Measurements from ENCODE around the gene GART.

GART gene

DNA sequence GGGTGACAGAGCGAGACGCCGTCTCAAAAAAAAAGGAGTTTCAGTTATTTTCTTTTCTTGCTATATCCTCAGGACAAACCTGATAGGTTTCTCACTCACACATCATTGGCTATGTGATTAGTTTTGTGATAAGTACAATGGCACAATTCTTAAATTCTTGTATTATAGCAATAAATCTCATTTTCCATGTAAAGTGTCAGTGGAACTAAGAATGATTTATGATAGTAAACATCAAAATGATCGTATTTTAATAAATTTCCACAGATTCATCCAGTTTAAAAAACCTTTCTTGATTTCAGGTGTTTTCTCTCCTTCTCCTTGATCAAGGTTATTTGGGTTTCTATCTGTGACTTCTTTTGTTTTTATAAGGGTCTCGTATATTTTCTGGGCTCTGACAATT lies 53.9 kb downstream of the GART start:
- Histone ChIP-seq H4K20me1 (ENCODE audit: insufficient read depth, low read length, poor library complexity, severe bottlenecking) (no peaks in the 10 kb centered on the region), H3K36me3 (ENCODE audit: insufficient read depth, low read length) (no peaks in the 10 kb centered on the region), H2AFZ (ENCODE audit: low read length) (no peak overlapping the region), H3F3A (ENCODE audit: low read depth) (no peaks in the 10 kb centered on the region), H3K79me2 (ENCODE audit: insufficient read depth, low read length) (no peaks in the 10 kb centered on the region), H3K4me1 (ENCODE audit: insufficient read depth, low read length, poor library complexity, severe bottlenecking) (peaks cover 5% of the 10 kb centered on the region), H3K9me3 (ENCODE audit: insufficient read depth, low read depth, low read length) (no peaks in the 10 kb centered on the region), H3K9me2 (replicated peaks; ENCODE audit: low read depth, low read length) (no peaks in the 10 kb centered on the region), H3K9ac (ENCODE audit: low read depth, low read length, poor library complexity, severe bottlenecking) (no peak overlapping the region), H3K4me2 (ENCODE audit: low read depth, low read length, poor library complexity, severe bottlenecking) (no peak overlapping the region), H3K27me3 (ENCODE audit: insufficient read depth, low read length, poor library complexity, severe bottlenecking) (no peaks in the 10 kb centered on the region), H3K4me3 (ENCODE audit: low read length, poor library complexity, severe bottlenecking) (no peak overlapping the region)
- no peak for TF ChIP-seq EZH2phosphoT487 (IDR thresholded peaks at IDR 0.05; ENCODE audit: borderline replicate concordance)
- TF ChIP-seq, protein P1, sequence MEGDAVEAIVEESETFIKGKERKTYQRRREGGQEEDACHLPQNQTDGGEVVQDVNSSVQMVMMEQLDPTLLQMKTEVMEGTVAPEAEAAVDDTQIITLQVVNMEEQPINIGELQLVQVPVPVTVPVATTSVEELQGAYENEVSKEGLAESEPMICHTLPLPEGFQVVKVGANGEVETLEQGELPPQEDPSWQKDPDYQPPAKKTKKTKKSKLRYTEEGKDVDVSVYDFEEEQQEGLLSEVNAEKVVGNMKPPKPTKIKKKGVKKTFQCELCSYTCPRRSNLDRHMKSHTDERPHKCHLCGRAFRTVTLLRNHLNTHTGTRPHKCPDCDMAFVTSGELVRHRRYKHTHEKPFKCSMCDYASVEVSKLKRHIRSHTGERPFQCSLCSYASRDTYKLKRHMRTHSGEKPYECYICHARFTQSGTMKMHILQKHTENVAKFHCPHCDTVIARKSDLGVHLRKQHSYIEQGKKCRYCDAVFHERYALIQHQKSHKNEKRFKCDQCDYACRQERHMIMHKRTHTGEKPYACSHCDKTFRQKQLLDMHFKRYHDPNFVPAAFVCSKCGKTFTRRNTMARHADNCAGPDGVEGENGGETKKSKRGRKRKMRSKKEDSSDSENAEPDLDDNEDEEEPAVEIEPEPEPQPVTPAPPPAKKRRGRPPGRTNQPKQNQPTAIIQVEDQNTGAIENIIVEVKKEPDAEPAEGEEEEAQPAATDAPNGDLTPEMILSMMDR (conservative IDR thresholded peaks at IDR 0.05; ENCODE audit: low read length), result no peak

DNA sequence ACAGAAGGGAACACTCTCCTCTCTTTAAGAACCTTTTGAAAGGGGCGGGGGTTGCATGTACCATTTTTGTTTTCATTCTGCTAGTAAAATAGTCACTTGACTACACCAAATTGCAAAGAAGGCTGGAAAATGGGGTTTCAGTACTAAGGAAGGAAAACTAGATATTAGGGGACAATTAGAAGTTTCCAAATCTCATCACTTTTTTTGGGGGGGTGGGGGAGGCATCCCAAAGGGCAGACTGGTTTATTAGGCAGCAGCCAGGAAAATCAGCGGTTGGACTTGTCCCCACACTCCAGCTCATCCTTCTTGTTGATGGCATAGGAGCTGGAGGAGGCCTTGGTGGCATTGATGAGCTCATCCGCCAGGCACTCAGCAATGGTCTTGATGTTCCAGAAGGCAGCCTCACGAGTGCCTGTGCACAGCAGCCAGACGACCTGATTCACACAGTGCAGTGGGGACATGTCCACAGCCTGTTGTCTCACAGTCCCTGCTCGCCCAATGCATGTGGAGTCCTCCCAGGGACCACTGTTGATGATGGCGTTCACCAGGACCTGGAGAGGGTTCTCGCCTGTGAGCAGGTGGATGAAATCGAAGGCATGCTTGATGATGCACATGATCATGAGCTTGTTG lies 60.5 kb downstream of the GART start:
- TF ChIP-seq, protein P1 (conservative IDR thresholded peaks at IDR 0.05; ENCODE audit: low read length), result no peak
- TF ChIP-seq EZH2phosphoT487 (IDR thresholded peaks at IDR 0.05; ENCODE audit: borderline replicate concordance), result no peak
- Histone ChIP-seq H3K4me3 (ENCODE audit: low read length, poor library complexity, severe bottlenecking) (peak overlapping the region; percentile 78), H4K20me1 (ENCODE audit: insufficient read depth, low read length, poor library complexity, severe bottlenecking) (peaks cover 13% of the 10 kb centered on the region), H3K9me3 (ENCODE audit: insufficient read depth, low read depth, low read length) (no peaks in the 10 kb centered on the region), H3K4me2 (ENCODE audit: low read depth, low read length, poor library complexity, severe bottlenecking) (peak overlapping the region; percentile 77), H3K79me2 (ENCODE audit: insufficient read depth, low read length) (peaks cover 22% of the 10 kb centered on the region), H3K4me1 (ENCODE audit: insufficient read depth, low read length, poor library complexity, severe bottlenecking) (peaks cover 15% of the 10 kb centered on the region), H3K36me3 (ENCODE audit: insufficient read depth, low read length) (no peaks in the 10 kb centered on the region), H3K27me3 (ENCODE audit: insufficient read depth, low read length, poor library complexity, severe bottlenecking) (no peaks in the 10 kb centered on the region), H3K9me2 (replicated peaks; ENCODE audit: low read depth, low read length) (no peaks in the 10 kb centered on the region), H2AFZ (ENCODE audit: low read length) (no peak overlapping the region), H3F3A (ENCODE audit: low read depth) (no peaks in the 10 kb centered on the region), H3K9ac (ENCODE audit: low read depth, low read length, poor library complexity, severe bottlenecking) (peak overlapping the region; percentile 91)

DNA sequence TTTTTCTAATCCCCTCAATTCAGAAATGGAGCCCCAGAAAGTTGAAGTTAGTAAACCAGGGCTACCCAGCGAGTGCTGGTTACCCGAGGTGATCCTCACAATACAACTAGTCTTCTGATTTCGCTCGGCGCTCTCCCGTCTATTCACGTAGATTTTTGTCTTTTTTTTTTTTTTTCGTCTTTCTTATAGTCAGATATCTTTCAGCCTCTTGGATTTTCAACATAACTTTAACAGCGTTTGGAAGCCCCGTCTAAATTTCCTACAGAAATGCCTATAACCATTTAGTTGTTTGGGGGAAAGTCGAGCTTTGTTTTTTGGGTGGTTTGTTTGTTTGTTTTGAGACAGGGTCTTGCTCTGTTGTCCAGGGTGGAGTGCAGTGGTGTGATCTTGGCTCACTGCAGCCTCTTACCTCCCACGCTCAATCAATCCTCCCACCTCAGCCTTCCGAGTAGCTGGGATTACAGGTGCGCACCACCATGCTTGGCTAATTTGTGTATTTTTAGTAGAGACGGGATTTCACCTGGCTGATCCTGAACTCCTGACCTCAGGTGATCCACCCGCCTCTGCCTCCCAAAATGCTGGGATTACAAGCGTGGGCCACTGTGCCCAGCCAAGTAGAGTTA lies 61.3 kb downstream of the GART start:
- Histone ChIP-seq H3K4me1 (ENCODE audit: insufficient read depth, low read length, poor library complexity, severe bottlenecking) (peaks cover 15% of the 10 kb centered on the region), H3K9me3 (ENCODE audit: insufficient read depth, low read depth, low read length) (no peaks in the 10 kb centered on the region), H3K4me2 (ENCODE audit: low read depth, low read length, poor library complexity, severe bottlenecking) (peak overlapping the region; percentile 77), H4K20me1 (ENCODE audit: insufficient read depth, low read length, poor library complexity, severe bottlenecking) (peaks cover 13% of the 10 kb centered on the region), H3K79me2 (ENCODE audit: insufficient read depth, low read length) (peaks cover 22% of the 10 kb centered on the region), H2AFZ (ENCODE audit: low read length) (peak overlapping the region; percentile 96), H3K27me3 (ENCODE audit: insufficient read depth, low read length, poor library complexity, severe bottlenecking) (no peaks in the 10 kb centered on the region), H3K36me3 (ENCODE audit: insufficient read depth, low read length) (no peaks in the 10 kb centered on the region), H3K9me2 (replicated peaks; ENCODE audit: low read depth, low read length) (no peaks in the 10 kb centered on the region), H3K4me3 (ENCODE audit: low read length, poor library complexity, severe bottlenecking) (peak overlapping the region; percentile 78), H3K9ac (ENCODE audit: low read depth, low read length, poor library complexity, severe bottlenecking) (peak overlapping the region; percentile 91), H3F3A (ENCODE audit: low read depth) (no peaks in the 10 kb centered on the region)
- TF ChIP-seq EZH2phosphoT487 (IDR thresholded peaks at IDR 0.05; ENCODE audit: borderline replicate concordance), result no peak
- TF ChIP-seq, protein P1 (conservative IDR thresholded peaks at IDR 0.05; ENCODE audit: low read length), result no peak

All from Loucy (cell line).